PC-3 (cell line): Measurements from ENCODE around the gene TAF11.

Experiments
- CTCF ChIP-seq: fragments of 300-600 bp; sonication (generic); conservative IDR thresholded peaks from 2 replicates; pipeline ENCODE4 v1.5.1; 2017; ENCODE audit warnings: antibody characterized with exemption, low read depth, mild to moderate bottlenecking, low read length
- EZH2 ChIP-seq: fragments of 300-600 bp; sonication (generic); IDR thresholded peaks from one replicate; pipeline ENCODE4 v1.6.1; 2017; ENCODE audit warnings: antibody characterized with exemption, mild to moderate bottlenecking, low read length; ENCODE audit not compliant: unreplicated experiment
- EZH2phosphoT487 ChIP-seq: fragments of 300-600 bp; sonication (generic); IDR thresholded peaks from 2 replicates; pipeline ENCODE4 v1.6.1; 2018; ENCODE audit warnings: mild to moderate bottlenecking, antibody characterized with exemption, low read length, borderline replicate concordance

- no peak for TF ChIP-seq CTCF
- no peak for TF ChIP-seq EZH2
- TF ChIP-seq EZH2phosphoT487: no peak
Observed at GRCh38 chr6:34832942-34833341, 54.9 kb downstream of the TAF11 start.
